Measurements from ENCODE around the gene G2E3. TPM values are rescaled to one million over a fixed set of nuclear protein-coding genes. Genes with fewer than 3 reads are reported as not detected.

Gene G2E3
- 23.3 TPM for total RNA-seq

GRCh38 chr14:30558675-30559555 is at the start of gene G2E3:
G2E3 (plus strand) TSS chr14:30559158; CDS start chr14:30581080, 21,922 bp downstream.

GRCh38 chr14:30621940-30622830 is 63.2 kb downstream of the G2E3 start, which contains the start of gene SCFD1:
SCFD1 (plus strand) TSS chr14:30622319; CDS start chr14:30622339, 20 bp downstream.

Small RNA genes within 50 kb of the gene (small RNA-seq; reads per million reads assigned to genes)
- not detected for gene RF02271 (ENCODE audit: low replicate concordance)

Other genes with a start within 250 kb of the G2E3 start
- 157 TPM for gene SCFD1, start 63.2 kb downstream of the G2E3 start, total RNA-seq